H1 (cell line): ENCODE results near the gene PXN. TPM values are rescaled to one million over a fixed set of nuclear protein-coding genes. Genes with fewer than 3 reads are reported as not detected.
A peak's percentile ranks its signal among the peaks of the same experiment; 100 is the strongest.

Source experiments
- CTCF ChIA-PET: fragments of 300-600 bp; sonication (Branson Sonifier 250); formaldehyde crosslinking; loops from one replicate; lab custom pipeline; 2021; ENCODE audit not compliant: partially characterized antibody; lab: Charles Lee
- POLR2A ChIA-PET: fragments of 300-600 bp; sonication (Branson Sonifier 250); formaldehyde crosslinking; loops from one replicate; lab custom pipeline; 2021; ENCODE audit warnings: inconsistent platforms; ENCODE audit not compliant: partially characterized antibody; lab: Charles Lee
- DNase-seq, 2 experiments: peaks; one replicate each; pipeline versions ENCODE4 v3.0.0 to v3.0.0-alpha.2; 2010 to 2022; ENCODE audit warnings: low spot score in 2 of 2, low read depth in 1 of 2, mixed read lengths in 1 of 2
- FAIRE-seq: peaks from 2 replicates; lab custom pipeline; 2011; peaks lifted over from hg19 to GRCh38; lab: Jason Lieb, UNC
- H2AFZ ChIP-seq: 2 replicates; pipeline ENCODE4 v1.8.1; 2012; ENCODE audit warnings: low read length, inconsistent platforms
- H2AK5ac ChIP-seq: 2 replicates; pipeline ENCODE4 v1.6.1; 2013; ENCODE audit warnings: low read depth, low read length
- H2BK120ac ChIP-seq: replicated peaks from 2 replicates; pipeline ENCODE3; 2013; ENCODE audit warnings: low read depth, low read length, inconsistent platforms
- H2BK12ac ChIP-seq: 2 replicates; pipeline ENCODE4 v1.6.1; 2013; ENCODE audit warnings: low read depth, low read length
- H2BK15ac ChIP-seq: 2 replicates; pipeline ENCODE4 v1.6.1; 2013; ENCODE audit warnings: low read length
- H2BK20ac ChIP-seq: 2 replicates; pipeline ENCODE4 v1.6.1; 2013; ENCODE audit warnings: low read length
- H2BK5ac ChIP-seq: 2 replicates; pipeline ENCODE4 v1.6.1; 2013; ENCODE audit warnings: low read depth, low read length
- H3K14ac ChIP-seq: 2 replicates; pipeline ENCODE4 v1.6.1; 2013; ENCODE audit warnings: inconsistent platforms; ENCODE audit not compliant: insufficient read length
- H3K18ac ChIP-seq: 2 replicates; pipeline ENCODE4 v1.6.1; 2013; ENCODE audit warnings: low read length; ENCODE audit errors: extremely low read depth
- H3K23ac ChIP-seq: 2 replicates; pipeline ENCODE4 v1.6.1; 2013; ENCODE audit warnings: inconsistent platforms; ENCODE audit not compliant: insufficient read length
- H3K23me2 ChIP-seq: 2 replicates; pipeline ENCODE4 v1.6.1; 2013; ENCODE audit warnings: low read depth, low read length
- H3K27ac ChIP-seq: 2 replicates; pipeline ENCODE4 v1.6.1; 2011; ENCODE audit warnings: low read depth, low read length, inconsistent platforms
- H3K27me3 ChIP-seq, 4 experiments: replicated peaks in 1 of 4; 1 replicate in 1 of 4; 2 replicates in 3 of 4; pipeline versions ENCODE4 v1.6.1 to v1.8.1; 2011 to 2013; ENCODE audit warnings: low read length in 3 of 4, mild to moderate bottlenecking in 3 of 4, inconsistent platforms in 2 of 4, mixed read lengths in 2 of 4, moderate library complexity in 1 of 4; ENCODE audit not compliant: control insufficient read depth in 3 of 4, insufficient read depth in 3 of 4; ENCODE audit errors: extremely low read depth in 1 of 4
- H3K36me3 ChIP-seq, 4 experiments: 2 replicates each; pipeline versions ENCODE4 v1.6.1 to v1.8.1; 2011 to 2013; ENCODE audit warnings: mild to moderate bottlenecking in 4 of 4, low read length in 3 of 4, moderate library complexity in 2 of 4, control low read depth in 1 of 4, inconsistent platforms in 1 of 4; ENCODE audit not compliant: insufficient read depth in 4 of 4, control insufficient read depth in 2 of 4
- H3K4ac ChIP-seq: replicated peaks from 2 replicates; pipeline ENCODE3; 2013; ENCODE audit warnings: low read length, low read depth, mixed read lengths, inconsistent platforms; ENCODE audit not compliant: insufficient read length
- H3K4me1 ChIP-seq, 4 experiments: replicated peaks in 1 of 4; 1 replicate in 1 of 4; 2 replicates in 3 of 4; pipeline versions ENCODE4 v1.6.1 to v1.8.1; 2011 to 2013; ENCODE audit warnings: low read length in 3 of 4, inconsistent platforms in 2 of 4, mixed read lengths in 1 of 4; ENCODE audit not compliant: insufficient read depth in 4 of 4, control insufficient read depth in 3 of 4
- H3K4me2 ChIP-seq, 2 experiments: 2 replicates each; pipeline versions ENCODE4 v1.6.1 to v1.8.1; 2011 to 2013; ENCODE audit warnings: low read depth in 2 of 2, low read length in 2 of 2, control low read depth in 1 of 2, inconsistent platforms in 1 of 2, mild to moderate bottlenecking in 1 of 2; ENCODE audit not compliant: insufficient read depth in 1 of 2
- H3K4me3 ChIP-seq, 4 experiments: fragments of 200-600, 300-600 bp in 1 of 4; sonication (generic), shearing (Covaris generic), sonication (Bioruptor Twin) in 1 of 4; 2 replicates each; pipeline versions ENCODE4 v1.5.1 to v1.8.1; 2011 to 2016; ENCODE audit warnings: low read length in 4 of 4, low read depth in 3 of 4, control low read depth in 2 of 4, inconsistent platforms in 2 of 4, mild to moderate bottlenecking in 2 of 4, mixed read lengths in 1 of 4, moderate library complexity in 1 of 4; ENCODE audit not compliant: insufficient read depth in 2 of 4; ENCODE audit errors: extremely low read depth in 1 of 4
- H3K56ac ChIP-seq: replicated peaks from 2 replicates; pipeline ENCODE3; 2013; ENCODE audit warnings: low read depth, mild to moderate bottlenecking, mixed read lengths, low read length, inconsistent platforms; ENCODE audit not compliant: insufficient read length
- H3K79me1 ChIP-seq: 2 replicates; pipeline ENCODE4 v1.6.1; 2013; ENCODE audit warnings: low read depth, low read length, control low read depth
- H3K79me2 ChIP-seq, 2 experiments: 2 replicates each; pipeline versions ENCODE4 v1.6.1 to v1.8.1; 2012 to 2013; ENCODE audit warnings: low read length in 2 of 2, mild to moderate bottlenecking in 2 of 2, inconsistent platforms in 1 of 2; ENCODE audit not compliant: insufficient read depth in 2 of 2, control insufficient read depth in 1 of 2
- H3K9ac ChIP-seq, 4 experiments: replicated peaks in 1 of 4; 1 replicate in 1 of 4; 2 replicates in 3 of 4; pipeline versions ENCODE4 v1.6.1 to v1.8.1; 2011 to 2013; ENCODE audit warnings: low read depth in 3 of 4, low read length in 3 of 4, control low read depth in 2 of 4, mild to moderate bottlenecking in 2 of 4, moderate library complexity in 2 of 4, inconsistent platforms in 1 of 4; ENCODE audit errors: extremely low read depth in 1 of 4
- H3K9me3 ChIP-seq, 2 experiments: 2 replicates each; pipeline versions ENCODE4 v1.6.1 to v1.8.1; 2012 to 2013; ENCODE audit warnings: mild to moderate bottlenecking in 2 of 2, moderate library complexity in 2 of 2, control low read depth in 1 of 2, inconsistent platforms in 1 of 2, low read depth in 1 of 2, low read length in 1 of 2, mixed read lengths in 1 of 2; ENCODE audit not compliant: insufficient read depth in 2 of 2
- H4K20me1 ChIP-seq, 2 experiments: replicated peaks in 1 of 2; 2 replicates each; pipeline versions ENCODE3 to v1.8.1; 2011 to 2013; ENCODE audit warnings: inconsistent platforms in 2 of 2, low read length in 2 of 2, mild to moderate bottlenecking in 1 of 2; ENCODE audit not compliant: insufficient read depth in 2 of 2, control insufficient read depth in 1 of 2
- H4K5ac ChIP-seq: 2 replicates; pipeline ENCODE4 v1.6.1; 2013; ENCODE audit warnings: low read length, low read depth, mixed read lengths, inconsistent platforms; ENCODE audit not compliant: insufficient read length
- H4K8ac ChIP-seq: 2 replicates; pipeline ENCODE4 v1.8.0; 2013; ENCODE audit warnings: mild to moderate bottlenecking, moderate library complexity, low read length, inconsistent platforms; ENCODE audit not compliant: insufficient read depth; ENCODE audit errors: extremely low read depth
- H4K91ac ChIP-seq: replicated peaks from 2 replicates; pipeline ENCODE3; 2013; ENCODE audit warnings: low read length, mixed read lengths, inconsistent platforms; ENCODE audit not compliant: insufficient read length
- CEBPB ChIP-seq: IDR thresholded peaks from 2 replicates; pipeline ENCODE4 v1.6.1; 2012; ENCODE audit warnings: low read depth, low read length
- SRF ChIP-seq: IDR thresholded peaks from 2 replicates; pipeline ENCODE4 v1.6.1; 2011; ENCODE audit warnings: mild to moderate bottlenecking, low read depth, low read length, moderate library complexity
- ZNF274 ChIP-seq: IDR thresholded peaks from 2 replicates; pipeline ENCODE4 v1.7.0; 2012; ENCODE audit warnings: low read length, borderline replicate concordance; ENCODE audit errors: extremely low read depth
- WGBS, 2 experiments: shearing (Covaris generic) in 1 of 2; methylation state at CpG; one replicate each; pipeline versions ENCODE4 v1.1.6 to v1.1.7; 2013 to 2015; ENCODE audit warnings: low lambda C conversion rate in 2 of 2, mixed read lengths in 2 of 2, inconsistent platforms in 1 of 2, low coverage in 1 of 2, missing lambda C conversion rate in 1 of 2; ENCODE audit not compliant: insufficient replicate concordance in 2 of 2, insufficient coverage in 1 of 2, insufficient read length in 1 of 2; ENCODE audit errors: extremely low coverage in 1 of 2, missing lambda C conversion rate in 1 of 2; 5-methylcytosine and 5-hydroxymethylcytosine counted together
- polyA plus RNA-seq, 7 experiments: library from polyadenylated mRNA; depleted of rRNA in 3 of 7; stranded (reverse) in 5 of 7; unstranded in 2 of 7; fragments of >200 nt in 5 of 7; fragments of 200-250 nt in 2 of 7; gene quantifications; 1 replicate in 5 of 7; 2 replicates in 1 of 7; 4 replicates in 1 of 7; pipeline versions ENCODE4 v1.2.1 to v1.2.3, GENCODE V29; 2011 to 2013; ENCODE audit warnings: missing spikeins in 2 of 7, mixed read lengths in 2 of 7
- total RNA-seq: library from RNA; stranded (reverse); fragmentation: NEBNext Ultra II Directional; extraction: Animal tissue kit (Norgen Biotek cat#: 25700); gene quantifications from 2 replicates; pipeline ENCODE4 v1.2.1, GENCODE V29; 2021

The PXN gene
- total and polyA plus RNA-seq, 2 of the 8 experiments (the other 6 are each of a cell fraction or from before 2014, with no cell fraction given) = 51.0 to 105 TPM

GRCh38 chr12:120242275-120242799 lies 23.2 kb downstream of the PXN start:
- H2BK120ac ChIP-seq = no peak overlapping the region
- H4K20me1 ChIP-seq = peaks cover 13 to 33% of the 10 kb centered on the region in 2 experiments
- H3K23me2 ChIP-seq = no peaks in the 10 kb centered on the region
- no peak for FAIRE-seq
- no peak overlapping the region for H4K91ac ChIP-seq
- 0 out of 2 replicates have a peak overlapping the region, but pooled peaks have one; percentile 13 for H2BK12ac ChIP-seq
- H4K8ac ChIP-seq = no peak overlapping the region
- no peak overlapping the region for H2BK15ac ChIP-seq
- no peak for DNase-seq
- no peak overlapping the region; the same call in 1 of the 2 replicates for H2BK5ac ChIP-seq
- H3K36me3 ChIP-seq = no peaks in the 10 kb centered on the region; a peak in 1 of 8 replicates
- H3K18ac ChIP-seq = no peak overlapping the region; the same call in 1 of the 2 replicates
- WGBS, 2 experiments = 92% methylated on average over 9 of the region's 9 CpGs; no CpG with 5 or more reads in 1 of the 2 experiments
- no peak overlapping the region for H3K23ac ChIP-seq
- H3K4me1 ChIP-seq = peaks cover 3 to 16% (median 4%) of the 10 kb centered on the region in 4 experiments; a peak in 6 of 7 replicates
- no peak overlapping the region for H3K4ac ChIP-seq
- H3K79me2 ChIP-seq = peaks cover 6 to 75% of the 10 kb centered on the region in 2 experiments; a peak in 3 of 4 replicates
- H2AFZ ChIP-seq = no peak overlapping the region
- no peak overlapping the region for H3K27ac ChIP-seq
- no peaks in the 10 kb centered on the region for H3K27me3 ChIP-seq
- no peak overlapping the region for H3K4me2 ChIP-seq
- no peak overlapping the region for H4K5ac ChIP-seq
- H3K9ac ChIP-seq = no peak overlapping the region
- POLR2A ChIA-PET = interaction anchor here (67.0 to 88.3 kb wide), 2 partner anchors 14 to 25 kb away, joined by 4270 read pairs; partner anchors contain the start of genes GCN1, PXN, RNU4-1 and RNU4-2
- CTCF ChIA-PET = interaction anchor here (22.3 to 34.8 kb wide), 3 partner anchors 3 to 18 kb away, joined by 741 to 930 read pairs (median 741); partner anchors contain the start of gene PXN
- H3K56ac ChIP-seq = no peak overlapping the region
- peaks cover 22% of the 10 kb centered on the region for H3K79me1 ChIP-seq
- H2BK20ac ChIP-seq = no peak overlapping the region
- TF ChIP-seq SRF = no peak
- TF ChIP-seq ZNF274 = no peak
- TF ChIP-seq CEBPB = no peak
- H3K14ac ChIP-seq = no peak overlapping the region
- no peak overlapping the region for H3K4me3 ChIP-seq
- no peak overlapping the region; the same call in 1 of the 2 replicates for H2AK5ac ChIP-seq
- H3K9me3 ChIP-seq = no peaks in the 10 kb centered on the region
